Effector memory CD8-positive, alpha-beta T cell (primary cell): ENCODE results near the gene RARS1.

Experiments used
- ATAC-seq: fragments of 150-1000 bp; cut with Tn5 transposase; replicated peaks from 2 replicates; pipeline ENCODE4 v1.10.0; 2021; ENCODE audit warnings: mild to moderate bottlenecking, moderate library complexity
- DNase-seq, 3 experiments: peaks; one replicate each; pipeline ENCODE4 v3.0.0; 2021
- H3K27ac Mint-ChIP-seq, 2 donors: one replicate each; pipeline ENCODE4 v1.8.0; 2022; ENCODE audit warnings: mild to moderate bottlenecking in 2 of 2, mixed read lengths in 2 of 2, moderate library complexity in 2 of 2
- H3K27me3 Mint-ChIP-seq, 2 donors: one replicate each; pipeline ENCODE4 v1.8.0; 2022; ENCODE audit warnings: mixed read lengths in 2 of 2
- H3K36me3 Mint-ChIP-seq: one replicate; pipeline ENCODE4 v1.8.0; 2022; ENCODE audit warnings: mild to moderate bottlenecking, moderate library complexity, mixed read lengths; ENCODE audit not compliant: insufficient read depth
- H3K4me1 Mint-ChIP-seq, 2 donors: one replicate each; pipeline ENCODE4 v1.8.0; 2022; ENCODE audit warnings: low read depth in 2 of 2, mixed read lengths in 2 of 2
- H3K4me3 Mint-ChIP-seq, 2 donors: one replicate each; pipeline ENCODE4 v1.8.0; 2022; ENCODE audit warnings: mild to moderate bottlenecking in 2 of 2, mixed read lengths in 2 of 2, moderate library complexity in 2 of 2
- H3K9me3 Mint-ChIP-seq, 2 donors: one replicate each; pipeline ENCODE4 v1.8.0; 2022; ENCODE audit warnings: mixed read lengths in 2 of 2
- total RNA-seq, 9 experiments: gene quantifications; one replicate each; lab custom pipeline; 2026; lab: John Stamatoyannopoulos, UW

The RARS1 gene
- total RNA-seq = 48.7 to 245 (median 104) reads per million in 9 experiments

DNA sequence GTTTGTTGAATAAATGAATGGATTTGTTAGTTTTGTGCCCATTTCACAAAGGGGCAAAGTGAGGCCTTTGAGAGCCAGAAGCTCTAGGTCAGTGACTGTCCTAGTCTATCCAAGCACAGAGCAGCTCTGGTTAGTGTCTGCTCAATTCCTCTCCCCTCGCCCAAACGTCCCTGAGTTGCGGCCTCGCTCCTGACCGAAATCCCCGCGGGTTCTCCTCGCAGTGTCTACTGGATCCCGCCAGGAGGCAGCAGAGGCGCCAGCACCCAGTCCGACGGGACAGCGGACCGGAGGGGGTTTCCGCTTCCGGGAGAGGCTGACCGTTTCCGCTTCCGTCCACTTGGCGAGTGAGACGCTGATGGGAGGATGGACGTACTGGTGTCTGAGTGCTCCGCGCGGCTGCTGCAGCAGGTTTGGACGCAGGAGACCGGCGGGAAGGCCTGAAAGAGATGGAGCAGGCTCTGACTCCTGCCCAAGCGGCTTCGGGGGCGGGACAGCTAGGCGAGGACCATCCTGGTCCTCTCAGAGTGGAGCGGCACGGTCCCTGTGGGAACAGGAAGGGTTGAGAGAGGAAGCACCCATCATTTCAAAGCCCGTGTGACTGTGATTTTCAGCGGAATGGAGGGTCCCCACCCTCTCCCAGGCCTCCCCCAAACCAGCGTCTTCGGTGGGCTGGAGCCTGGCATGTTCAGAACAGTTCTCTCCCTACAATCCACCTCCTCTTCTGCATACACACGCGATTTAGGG, at the start of gene RARS1:
TSS of gene RARS1 (plus strand) at position 336 of the 744 bp plus-strand sequence. CDS start at position 364, 28 bp downstream.
- Mint-ChIP-seq H3K9me3 (no peaks in the 10 kb centered on the region), H3K27ac (peak within 1 kb of the TSS; percentile 96 to 97), H3K36me3 (peaks cover 43% of the 10 kb centered on the region), H3K4me1 (peaks cover 24 to 35% of the 10 kb centered on the region in 2 donors), H3K4me3 (peak within 1 kb of the TSS; percentile 100), H3K27me3 (peaks cover 0 to 9% of the 10 kb centered on the region in 2 donors)
- ATAC-seq (peak; percentile 96), DNase-seq (peak; percentile 84 to 87 (median 87))

DNA sequence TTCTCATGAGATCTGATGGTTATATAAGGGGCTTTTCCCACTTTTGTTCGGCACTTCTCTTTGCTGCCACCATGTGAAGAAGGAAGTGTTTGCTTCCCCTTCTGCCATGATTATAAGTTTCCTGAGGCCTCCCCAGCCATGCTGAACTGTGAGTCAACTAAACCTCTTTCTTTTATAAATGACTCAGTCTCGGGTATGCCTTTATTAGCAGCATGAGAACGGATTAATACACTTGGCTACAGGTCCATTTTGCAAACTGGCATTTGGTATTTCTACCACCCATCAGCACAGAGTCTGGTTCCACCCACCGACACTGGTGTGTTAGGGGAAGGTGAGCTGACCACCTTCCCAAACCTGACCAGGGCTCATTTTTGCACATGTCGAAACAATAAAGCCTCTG, 47.9 kb upstream of the RARS1 start:
- no peak overlapping the region for H3K4me3 Mint-ChIP-seq
- H3K27ac Mint-ChIP-seq = no peak overlapping the region
- H3K27me3 Mint-ChIP-seq = peaks cover 17 to 47% of the 10 kb centered on the region in 2 donors
- DNase-seq = no peak
- ATAC-seq = no peak
- no peaks in the 10 kb centered on the region for H3K9me3 Mint-ChIP-seq
- H3K36me3 Mint-ChIP-seq = peaks cover 8% of the 10 kb centered on the region
- no peaks in the 10 kb centered on the region for H3K4me1 Mint-ChIP-seq

GRCh38 chr5:168443533-168443932, 42.7 kb upstream of the RARS1 start:
- H3K9me3 Mint-ChIP-seq = no peaks in the 10 kb centered on the region
- peaks cover 0 to 24% of the 10 kb centered on the region in 2 donors for H3K27me3 Mint-ChIP-seq
- no peaks in the 10 kb centered on the region for H3K4me1 Mint-ChIP-seq
- no peak overlapping the region for H3K4me3 Mint-ChIP-seq
- no peak for ATAC-seq
- H3K36me3 Mint-ChIP-seq = peaks cover 5% of the 10 kb centered on the region
- DNase-seq = no peak
- no peak overlapping the region for H3K27ac Mint-ChIP-seq

DNA sequence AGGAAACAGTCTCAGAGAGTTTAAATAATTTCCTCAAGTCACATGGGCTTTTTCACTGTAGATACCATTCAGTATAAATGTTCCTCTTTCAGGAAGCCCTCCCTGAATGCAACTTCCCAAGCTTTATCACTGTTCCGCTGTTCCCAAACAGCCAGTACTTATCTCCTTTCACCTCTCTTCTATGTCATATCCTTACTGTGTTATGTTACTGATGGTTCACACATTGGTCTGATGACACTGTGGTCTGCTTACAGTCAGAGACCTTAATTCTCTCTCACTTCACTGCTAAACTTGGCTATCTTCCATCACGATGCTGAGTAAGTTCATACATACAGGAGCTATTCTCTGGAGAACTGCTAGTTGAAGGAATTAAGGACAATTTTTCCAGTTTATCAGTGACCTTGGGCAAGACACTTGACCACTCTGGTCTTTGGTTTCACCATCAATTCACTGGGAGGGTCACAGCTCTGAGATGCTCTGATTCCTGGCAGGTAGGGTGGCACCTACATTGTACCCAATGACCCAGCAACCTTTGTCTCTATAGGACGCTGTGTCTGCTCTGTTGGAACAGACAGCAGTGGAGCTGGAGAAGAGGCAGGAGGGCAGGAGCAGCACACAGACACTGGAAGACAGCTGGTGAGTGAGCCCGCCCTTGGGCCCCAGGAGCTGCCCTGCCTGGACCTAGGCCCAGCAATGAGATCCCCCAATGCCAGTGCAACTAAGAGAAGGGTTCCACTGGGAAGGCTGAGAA, 42.1 kb upstream of the RARS1 start:
- no peak overlapping the region for H3K27ac Mint-ChIP-seq
- DNase-seq (no peak), ATAC-seq (no peak)
- H3K9me3 Mint-ChIP-seq = no peaks in the 10 kb centered on the region
- H3K27me3 Mint-ChIP-seq = peaks cover 0 to 19% of the 10 kb centered on the region in 2 donors
- peaks cover 5% of the 10 kb centered on the region for H3K36me3 Mint-ChIP-seq
- no peak overlapping the region for H3K4me3 Mint-ChIP-seq
- H3K4me1 Mint-ChIP-seq = no peaks in the 10 kb centered on the region

DNA sequence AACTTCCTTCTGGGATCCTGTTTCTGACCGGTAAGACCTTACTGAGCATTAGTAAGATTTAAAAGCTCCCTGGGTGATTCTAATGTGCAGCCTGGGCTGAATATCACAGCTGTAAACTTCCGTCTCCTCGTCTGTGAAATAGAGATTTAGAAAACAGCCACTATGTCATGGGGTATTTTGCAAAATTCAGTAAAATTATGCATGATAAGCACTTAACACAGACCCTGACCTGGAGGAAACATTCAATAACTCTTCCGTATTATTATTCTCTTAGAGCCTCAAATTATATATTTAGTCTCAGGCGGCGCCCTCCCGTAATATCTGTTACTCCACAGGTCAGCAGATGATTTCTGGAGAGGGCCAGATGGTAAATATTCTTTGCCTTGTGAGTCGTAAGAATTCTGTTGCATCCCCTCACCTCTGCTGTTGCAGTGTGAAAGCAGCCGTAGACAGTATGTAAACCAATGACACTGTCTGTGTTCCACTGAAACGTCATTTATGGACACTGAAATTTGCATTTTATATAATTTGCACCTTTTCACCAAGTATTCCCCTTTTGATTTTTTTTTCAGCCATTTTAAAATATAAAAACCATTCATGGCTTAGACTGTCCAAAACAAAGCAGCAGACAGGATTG, 39.2 kb upstream of the RARS1 start:
- Mint-ChIP-seq H3K4me3 (no peak overlapping the region), H3K36me3 (peaks cover 5% of the 10 kb centered on the region), H3K9me3 (no peaks in the 10 kb centered on the region), H3K27me3 (peaks cover 0 to 17% of the 10 kb centered on the region in 2 donors), H3K27ac (no peak overlapping the region), H3K4me1 (no peaks in the 10 kb centered on the region)
- DNase-seq (no peak), ATAC-seq (no peak)

- Mint-ChIP-seq H3K9me3 (no peaks in the 10 kb centered on the region), H3K27me3 (peaks cover 0 to 16% of the 10 kb centered on the region in 2 donors), H3K36me3 (no peaks in the 10 kb centered on the region), H3K4me1 (no peaks in the 10 kb centered on the region), H3K27ac (no peak overlapping the region), H3K4me3 (no peak overlapping the region)
- ATAC-seq (no peak), DNase-seq (no peak)
Measured at GRCh38 chr5:168447808-168448207, 38.5 kb upstream of the RARS1 start.

DNA sequence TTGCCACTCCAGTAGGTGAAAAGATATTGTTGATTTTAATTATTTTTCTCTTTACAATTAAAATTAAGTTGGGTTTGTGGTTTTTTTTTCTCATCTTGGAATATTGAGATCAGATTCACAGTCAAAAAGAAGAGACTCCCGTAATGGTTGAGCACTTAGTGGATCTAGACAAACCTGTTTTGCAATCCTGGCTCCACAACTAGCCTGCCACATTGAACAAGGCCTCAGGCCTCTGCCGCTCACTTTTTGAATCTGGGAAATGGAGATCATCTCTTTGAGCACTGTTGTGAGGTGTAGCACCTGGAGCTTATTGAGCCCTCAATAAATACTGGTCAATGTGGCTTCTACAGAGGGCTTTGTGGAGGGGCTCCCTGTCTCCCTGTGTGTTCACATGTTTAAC, 37.1 kb upstream of the RARS1 start:
- H3K4me3 Mint-ChIP-seq = no peak overlapping the region
- no peaks in the 10 kb centered on the region for H3K36me3 Mint-ChIP-seq
- DNase-seq (no peak), ATAC-seq (no peak)
- no peaks in the 10 kb centered on the region for H3K9me3 Mint-ChIP-seq
- H3K27me3 Mint-ChIP-seq = peaks cover 0 to 3% of the 10 kb centered on the region in 2 donors
- H3K27ac Mint-ChIP-seq = no peak overlapping the region
- H3K4me1 Mint-ChIP-seq = no peaks in the 10 kb centered on the region

DNA sequence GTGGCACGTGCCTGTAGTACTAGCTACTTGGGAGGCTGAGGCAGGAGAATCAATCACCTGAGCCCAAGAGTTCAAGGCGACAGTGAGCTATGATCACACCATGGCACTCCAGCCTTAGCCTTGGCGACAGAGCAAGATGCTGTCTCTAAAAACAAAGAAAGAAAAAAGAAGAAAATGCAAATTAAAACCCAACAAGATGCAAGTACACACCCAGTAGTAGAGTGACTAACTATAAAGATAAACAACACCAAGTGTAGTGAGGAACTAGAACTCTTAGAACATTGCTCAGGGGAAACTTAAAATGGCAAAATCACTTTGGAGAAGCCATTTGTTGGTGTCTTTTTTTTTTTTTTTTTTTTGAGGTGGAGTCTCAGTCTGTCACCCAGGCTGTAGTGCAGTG, 34.7 kb upstream of the RARS1 start:
- Mint-ChIP-seq H3K4me3 (no peak overlapping the region), H3K4me1 (no peaks in the 10 kb centered on the region), H3K27ac (no peak overlapping the region), H3K9me3 (no peaks in the 10 kb centered on the region), H3K27me3 (no peaks in the 10 kb centered on the region), H3K36me3 (no peaks in the 10 kb centered on the region)
- DNase-seq = no peak
- ATAC-seq = no peak

- DNase-seq = no peak
- Mint-ChIP-seq H3K9me3 (peaks cover 0 to 2% of the 10 kb centered on the region in 2 donors), H3K36me3 (no peaks in the 10 kb centered on the region)
Measured at GRCh38 chr5:168455201-168455600, 31.1 kb upstream of the RARS1 start.

GRCh38 chr5:168457542-168457941, 28.7 kb upstream of the RARS1 start:
- Mint-ChIP-seq H3K27ac (no peak overlapping the region), H3K9me3 (peaks cover 0 to 2% of the 10 kb centered on the region in 2 donors), H3K36me3 (no peaks in the 10 kb centered on the region), H3K4me3 (no peak overlapping the region), H3K27me3 (peaks cover 5 to 50% of the 10 kb centered on the region in 2 donors), H3K4me1 (no peaks in the 10 kb centered on the region)
- ATAC-seq (no peak), DNase-seq (no peak)

More at GRCh38 chr5:168455201-168455600, 31.1 kb upstream of the RARS1 start:
- Mint-ChIP-seq H3K27ac (no peak overlapping the region), H3K27me3 (peaks cover 5 to 27% of the 10 kb centered on the region in 2 donors), H3K4me1 (no peaks in the 10 kb centered on the region), H3K4me3 (no peak overlapping the region)
- no peak for ATAC-seq

DNA sequence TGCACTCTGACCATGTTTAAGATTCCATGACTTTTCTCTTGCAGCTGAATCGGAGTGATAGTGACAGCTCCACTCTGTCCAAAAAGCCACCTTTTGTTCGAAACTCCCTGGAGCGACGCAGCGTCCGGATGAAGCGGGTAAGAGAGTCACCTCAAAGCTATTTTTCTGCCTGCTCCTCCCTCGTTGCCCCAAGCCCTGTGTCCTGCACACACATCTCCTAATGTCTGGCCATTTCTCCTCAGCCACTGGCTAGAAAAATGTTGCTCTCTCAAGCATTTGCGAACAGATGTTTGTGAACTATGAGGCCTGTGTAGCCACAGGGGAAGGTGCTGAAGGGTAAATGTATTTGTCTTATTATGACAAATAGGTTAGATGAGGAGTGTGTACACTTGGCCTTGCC, 25.7 kb upstream of the RARS1 start:
- Mint-ChIP-seq H3K27me3 (peaks cover 12 to 75% of the 10 kb centered on the region in 2 donors), H3K4me3 (no peak overlapping the region), H3K36me3 (no peaks in the 10 kb centered on the region), H3K27ac (no peak overlapping the region), H3K9me3 (peaks cover 0 to 2% of the 10 kb centered on the region in 2 donors), H3K4me1 (peaks cover 3 to 7% of the 10 kb centered on the region in 2 donors)
- ATAC-seq (no peak), DNase-seq (no peak)

DNA sequence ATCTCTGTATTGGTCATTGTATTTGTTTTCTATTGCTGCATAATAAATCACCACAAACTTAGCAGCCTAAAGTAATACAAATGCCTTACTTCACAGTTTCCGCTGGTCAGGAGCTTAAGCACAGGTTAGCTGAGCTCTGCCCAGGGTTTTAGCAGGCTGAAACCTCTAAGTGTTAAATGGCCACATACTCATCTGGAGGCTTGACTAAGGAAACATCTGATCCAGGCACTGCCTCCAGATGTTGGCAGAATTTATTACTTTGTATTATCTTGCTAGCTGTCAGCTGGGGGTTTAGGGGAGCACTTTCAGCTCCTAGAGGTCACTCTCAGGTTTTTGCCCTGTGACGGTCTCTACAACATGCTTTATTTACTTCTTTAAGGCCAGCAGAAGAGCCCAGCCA, 23.2 kb upstream of the RARS1 start:
- no peaks in the 10 kb centered on the region for H3K36me3 Mint-ChIP-seq
- peaks cover 3 to 7% of the 10 kb centered on the region in 2 donors for H3K4me1 Mint-ChIP-seq
- H3K4me3 Mint-ChIP-seq = no peak overlapping the region
- peaks cover 7 to 65% of the 10 kb centered on the region in 2 donors for H3K27me3 Mint-ChIP-seq
- H3K27ac Mint-ChIP-seq = no peak overlapping the region
- peaks cover 0 to 2% of the 10 kb centered on the region in 2 donors for H3K9me3 Mint-ChIP-seq
- DNase-seq = no peak
- ATAC-seq = no peak

- Mint-ChIP-seq H3K27me3 (peaks cover 7 to 57% of the 10 kb centered on the region in 2 donors), H3K4me3 (no peak overlapping the region), H3K36me3 (no peaks in the 10 kb centered on the region), H3K27ac (no peak overlapping the region), H3K4me1 (peaks cover 3 to 7% of the 10 kb centered on the region in 2 donors), H3K9me3 (no peaks in the 10 kb centered on the region)
- DNase-seq (no peak), ATAC-seq (no peak)
Measured at GRCh38 chr5:168464214-168464613, 22.1 kb upstream of the RARS1 start.
